ENCODE measurements around the gene OR5C1.

Gene OR5C1

GRCh38 chr9:122819326-122819725 is 30.6 kb downstream of the OR5C1 start:
- no peak overlapping the region for H3K4me3 ChIP-seq (ENCODE audit: low read depth, low read length)
- in situ Hi-C loops (cut with HindIII; ENCODE audit: low sequenced_read_pairs) = no loop called here
- no peak for TF ChIP-seq CTCF (IDR thresholded peaks at IDR 0.05; ENCODE audit: low read depth, low read length, missing control alignments)
- peak; percentile 18 for DNase-seq (ENCODE audit: low read depth)

- no peak for DNase-seq (ENCODE audit: low read depth)
These were observed 31.2 kb downstream of the OR5C1 start for GRCh38 chr9:122819791-122820489.

GRCh38 chr9:122820490-122820845 is 31.7 kb downstream of the OR5C1 start:
- H3K4me3 ChIP-seq (ENCODE audit: low read depth, low read length) = no peak overlapping the region
- in situ Hi-C loops (cut with HindIII; ENCODE audit: low sequenced_read_pairs) = no loop called here
- no peak for DNase-seq (ENCODE audit: low read depth)
- no peak for TF ChIP-seq CTCF (IDR thresholded peaks at IDR 0.05; ENCODE audit: low read depth, low read length, missing control alignments)

More at GRCh38 chr9:122819791-122820489, 31.2 kb downstream of the OR5C1 start:
- no peak overlapping the region for H3K4me3 ChIP-seq (ENCODE audit: low read depth, low read length)
- in situ Hi-C loops (cut with HindIII; ENCODE audit: low sequenced_read_pairs) = no loop called here
- no peak for TF ChIP-seq CTCF (IDR thresholded peaks at IDR 0.05; ENCODE audit: low read depth, low read length, missing control alignments)

GRCh38 chr9:122821278-122821943 is 32.7 kb downstream of the OR5C1 start:
- TF ChIP-seq CTCF (IDR thresholded peaks at IDR 0.05; ENCODE audit: low read depth, low read length, missing control alignments) = no peak
- in situ Hi-C loops (cut with HindIII; ENCODE audit: low sequenced_read_pairs) = no loop called here
- no peak overlapping the region for H3K4me3 ChIP-seq (ENCODE audit: low read depth, low read length)
- DNase-seq (ENCODE audit: low read depth) = no peak

- in situ Hi-C loops (cut with HindIII; ENCODE audit: low sequenced_read_pairs) = no loop called here
- H3K4me3 ChIP-seq (ENCODE audit: low read depth, low read length) = no peak overlapping the region
- TF ChIP-seq CTCF (IDR thresholded peaks at IDR 0.05; ENCODE audit: low read depth, low read length, missing control alignments) = no peak
- DNase-seq (ENCODE audit: low read depth) = no peak
These were observed 33.3 kb downstream of the OR5C1 start for GRCh38 chr9:122822056-122822455.

GRCh38 chr9:122822938-122823337 is 34.2 kb downstream of the OR5C1 start:
- H3K4me3 ChIP-seq (ENCODE audit: low read depth, low read length) = no peak overlapping the region
- no peak for DNase-seq (ENCODE audit: low read depth)
- in situ Hi-C loops (cut with HindIII; ENCODE audit: low sequenced_read_pairs) = no loop called here
- TF ChIP-seq CTCF (IDR thresholded peaks at IDR 0.05; ENCODE audit: low read depth, low read length, missing control alignments) = no peak

All from astrocyte of the cerebellum (primary cell).